H1 (cell line): ENCODE results near the gene GRIA3. TPM values are rescaled to one million over a fixed set of nuclear protein-coding genes. Genes with fewer than 3 reads are reported as not detected.

ENCODE experiments used
- CBX8 ChIP-seq: fragments of 300-800, 300-1000 bp; sonication (generic); IDR thresholded peaks from 2 replicates; pipeline ENCODE4 v1.7.1; 2016; ENCODE audit warnings: low read depth, low read length, borderline replicate concordance
- CHD2 ChIP-seq: IDR thresholded peaks from 2 replicates; pipeline ENCODE4 v1.6.1; 2012; ENCODE audit warnings: low read length, improper control_type of control experiment
- CHD7 ChIP-seq: fragments of 300-600 bp; sonication (generic); IDR thresholded peaks from 2 replicates; pipeline ENCODE4 v1.7.1; 2012; ENCODE audit warnings: low read length, moderate library complexity, mild to moderate bottlenecking, inconsistent platforms; ENCODE audit not compliant: insufficient replicate concordance
- CREB1 ChIP-seq: IDR thresholded peaks from 2 replicates; pipeline ENCODE4 v1.6.1; 2012; ENCODE audit warnings: inconsistent platforms
- JUND ChIP-seq: IDR thresholded peaks from 2 replicates; pipeline ENCODE4 v1.6.1; 2011; ENCODE audit warnings: mild to moderate bottlenecking, improper control_type of control experiment, low read length
- RBBP5 ChIP-seq: IDR thresholded peaks from 2 replicates; pipeline ENCODE4 v1.7.1; 2012; ENCODE audit warnings: low read depth, mild to moderate bottlenecking, inconsistent platforms, low read length, moderate library complexity, borderline replicate concordance
- RFX5 ChIP-seq: IDR thresholded peaks from 2 replicates; pipeline ENCODE4 v1.6.1; 2011; ENCODE audit warnings: low read depth, low read length, improper control_type of control experiment, borderline replicate concordance
- SAP30 ChIP-seq: fragments of 300-600 bp; sonication (generic); IDR thresholded peaks from 2 replicates; pipeline ENCODE4 v1.7.1; 2012; ENCODE audit warnings: low read length, moderate library complexity, mild to moderate bottlenecking, inconsistent platforms; ENCODE audit not compliant: insufficient read depth, insufficient replicate concordance
- USF2 ChIP-seq: IDR thresholded peaks from 2 replicates; pipeline ENCODE4 v1.6.1; 2011; ENCODE audit warnings: low read length, improper control_type of control experiment
- polyA plus RNA-seq, 7 experiments: library from polyadenylated mRNA; depleted of rRNA in 3 of 7; stranded (reverse) in 5 of 7; unstranded in 2 of 7; fragments of >200 nt in 5 of 7; fragments of 200-250 nt in 2 of 7; gene quantifications; 1 replicate in 5 of 7; 2 replicates in 1 of 7; 4 replicates in 1 of 7; pipeline versions ENCODE4 v1.2.1 to v1.2.3, GENCODE V29; 2011 to 2013; ENCODE audit warnings: missing spikeins in 2 of 7, mixed read lengths in 2 of 7
- total RNA-seq: library from RNA; stranded (reverse); fragmentation: NEBNext Ultra II Directional; extraction: Animal tissue kit (Norgen Biotek cat#: 25700); gene quantifications from 2 replicates; pipeline ENCODE4 v1.2.1, GENCODE V29; 2021
- TF ChIP-seq, protein P1 (sequence below): IDR thresholded peaks from 2 replicates; pipeline ENCODE4 v1.6.1; 2012; ENCODE audit warnings: inconsistent platforms

GRIA3 gene
- total and polyA plus RNA-seq, 2 of the 8 experiments (the other 6 are each of a cell fraction or from before 2014, with no cell fraction given) = 2.6 to 3.0 TPM

DNA sequence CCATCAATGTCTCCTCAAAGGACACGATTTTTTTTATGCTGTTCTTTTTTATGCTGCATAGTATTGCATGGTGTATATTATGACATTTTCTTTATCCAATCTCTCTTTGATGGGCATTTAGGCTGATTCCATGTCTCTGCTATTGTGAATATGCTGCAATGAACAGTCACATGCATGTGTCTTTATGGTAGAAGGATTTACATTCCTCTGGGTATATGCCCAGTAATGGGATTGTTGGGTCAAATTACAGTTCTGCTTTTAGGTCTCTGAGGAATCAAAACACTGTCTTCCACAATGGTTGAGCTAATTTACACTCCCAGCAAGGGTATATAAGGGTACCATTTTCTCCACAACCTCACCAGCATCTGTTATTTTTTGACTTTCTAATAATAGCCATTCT is 113.9 kb downstream of the GRIA3 start (continued):
- TF ChIP-seq CHD7 (no peak), USF2 (no peak), JUND (no peak), RBBP5 (no peak), RFX5 (no peak), CHD2 (no peak), SAP30 (no peak), CREB1 (no peak), CBX8 (no peak)
- TF ChIP-seq, protein P1, sequence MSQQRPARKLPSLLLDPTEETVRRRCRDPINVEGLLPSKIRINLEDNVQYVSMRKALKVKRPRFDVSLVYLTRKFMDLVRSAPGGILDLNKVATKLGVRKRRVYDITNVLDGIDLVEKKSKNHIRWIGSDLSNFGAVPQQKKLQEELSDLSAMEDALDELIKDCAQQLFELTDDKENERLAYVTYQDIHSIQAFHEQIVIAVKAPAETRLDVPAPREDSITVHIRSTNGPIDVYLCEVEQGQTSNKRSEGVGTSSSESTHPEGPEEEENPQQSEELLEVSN = no peak
